Measurements from ENCODE around the gene NME3. TPM values are rescaled to one million over a fixed set of nuclear protein-coding genes. Genes with fewer than 3 reads are reported as not detected.

Gene NME3
- total and polyA plus RNA-seq, 8 donors: 18.7 to 420 (median 118) TPM

DNA sequence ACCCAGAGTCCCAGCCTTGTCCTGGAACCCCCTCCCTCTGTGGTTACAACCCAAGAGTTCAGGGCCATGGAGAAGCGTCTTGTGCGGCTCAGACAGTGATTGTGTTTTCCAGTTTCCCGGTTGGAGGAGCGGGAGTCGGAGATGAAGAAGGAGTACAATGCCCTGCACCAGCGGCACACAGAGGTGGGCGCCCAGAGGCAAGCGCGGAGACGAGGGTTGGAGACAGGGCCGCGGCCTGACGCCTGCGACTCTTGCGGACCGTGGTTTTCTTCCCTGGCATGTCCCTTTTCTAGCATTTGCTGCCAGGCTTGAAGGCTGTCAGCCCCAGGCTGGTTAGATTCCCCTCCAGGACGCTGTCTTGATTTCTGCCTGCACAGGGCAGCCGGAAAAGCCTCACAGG, 42.3 kb downstream of the NME3 start:
- no peak for TF ChIP-seq POLR2AphosphoS5 (IDR thresholded peaks at IDR 0.05)
- TF ChIP-seq POLR2A (IDR thresholded peaks at IDR 0.05): no peak
- TF ChIP-seq EP300 (IDR thresholded peaks at IDR 0.05): no peak
- TF ChIP-seq CTCF (IDR thresholded peaks at IDR 0.05): no peak
- H3K36me3 ChIP-seq: peaks cover 57 to 100% (median 98%) of the 10 kb centered on the region in 4 donors

GRCh38 chr16:1727651-1728624, 43.4 kb downstream of the NME3 start:
- Histone ChIP-seq H3K4me3 (no peak overlapping the region), H3K4me1 (peaks cover 7 to 14% (median 10%) of the 10 kb centered on the region in 4 donors), H3K36me3 (peaks cover 46 to 89% (median 88%) of the 10 kb centered on the region in 4 donors), H3K27ac (no peak overlapping the region), H3K9me3 (no peaks in the 10 kb centered on the region), H3K27me3 (no peaks in the 10 kb centered on the region)
- DNase-seq: no peak
- 80 to 94% (median 91%) methylated on average over 11 to 37 of the region's 37 CpGs for WGBS, 5 donors
- intact Hi-C loops (cut with DNase I; ENCODE audit: low total_unique reads): no loop called here
- TF ChIP-seq EP300 (IDR thresholded peaks at IDR 0.05) (no peak), POLR2AphosphoS5 (IDR thresholded peaks at IDR 0.05) (no peak), CTCF (IDR thresholded peaks at IDR 0.05) (no peak), POLR2A (IDR thresholded peaks at IDR 0.05) (no peak)

More for the DNA sequence above, 42.3 kb downstream of the NME3 start:
- Histone ChIP-seq H3K27me3 (no peaks in the 10 kb centered on the region), H3K9me3 (no peaks in the 10 kb centered on the region), H3K4me1 (peaks cover 0 to 3% (median under 1%) of the 10 kb centered on the region in 4 donors), H3K4me3 (no peak overlapping the region), H3K27ac (no peak overlapping the region)
- 93 to 99% (median 97%) methylated on average over 18 of the region's 18 CpGs for WGBS, 5 donors
- intact Hi-C loops (cut with DNase I; ENCODE audit: low total_unique reads): no loop called here
- no peak for DNase-seq

DNA sequence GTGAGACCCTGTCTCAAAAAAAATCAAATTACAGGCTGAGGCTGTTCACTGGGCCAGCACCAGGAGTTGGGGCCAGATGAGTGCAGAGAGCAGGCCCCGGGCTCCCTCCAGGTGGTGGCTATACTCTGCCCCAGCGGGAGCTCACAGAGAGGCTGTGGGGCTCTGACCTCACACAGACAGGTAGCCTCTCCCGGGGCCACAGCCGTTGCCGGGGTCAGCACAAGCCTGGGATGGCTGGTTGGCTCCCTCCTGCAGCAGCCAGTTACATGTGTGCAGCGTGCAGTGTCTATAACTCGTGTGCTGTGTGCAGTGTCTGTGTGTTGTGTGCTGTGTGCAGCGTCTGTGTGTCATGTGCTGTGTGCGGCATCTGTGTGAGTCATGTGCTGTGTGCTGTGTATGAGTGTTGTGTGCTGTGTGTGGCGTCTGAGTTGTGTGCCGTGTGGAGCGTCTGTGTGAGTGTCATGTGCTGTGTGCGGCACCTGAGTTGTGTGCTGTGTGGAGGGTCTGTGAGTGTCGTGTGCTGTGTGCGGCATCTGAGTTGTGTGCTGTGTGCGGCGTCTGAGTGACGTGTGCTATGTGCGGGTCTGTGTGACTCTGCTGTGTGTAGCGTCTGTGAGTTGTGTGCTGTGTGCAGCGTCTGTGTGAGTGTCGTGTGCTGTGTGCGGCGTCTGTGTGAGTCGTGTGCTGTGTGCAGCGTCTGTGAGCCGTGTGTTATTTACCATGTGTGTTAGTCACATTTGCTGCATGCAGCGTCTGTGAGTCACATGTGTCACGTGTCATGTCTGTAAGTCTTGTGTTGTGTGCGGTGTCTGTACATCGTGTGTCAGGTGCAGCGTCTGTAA, 44.5 kb downstream of the NME3 start:
- Histone ChIP-seq H3K9me3 (no peaks in the 10 kb centered on the region), H3K27me3 (no peaks in the 10 kb centered on the region), H3K27ac (no peak overlapping the region), H3K36me3 (peaks cover 36 to 78% (median 77%) of the 10 kb centered on the region in 4 donors), H3K4me3 (no peak overlapping the region), H3K4me1 (peaks cover 18 to 24% (median 21%) of the 10 kb centered on the region in 4 donors)
- no peak for DNase-seq
- WGBS, 5 donors: 94 to 96% (median 95%) methylated on average over 29 to 32 of the region's 32 CpGs
- intact Hi-C loops (cut with DNase I; ENCODE audit: low total_unique reads): no loop called here
- TF ChIP-seq POLR2A (IDR thresholded peaks at IDR 0.05): no peak

- no peak overlapping the region for H3K4me3 ChIP-seq
- H3K27me3 ChIP-seq: no peaks in the 10 kb centered on the region
- intact Hi-C loops (cut with DNase I; ENCODE audit: low total_unique reads): no loop called here
- peaks cover 27 to 48% (median 35%) of the 10 kb centered on the region in 4 donors for H3K4me1 ChIP-seq
- no peaks in the 10 kb centered on the region for H3K9me3 ChIP-seq
- WGBS, 5 donors: 90 to 97% (median 93%) methylated on average over 12 of the region's 12 CpGs
- peaks cover 31 to 54% (median 53%) of the 10 kb centered on the region in 4 donors for H3K36me3 ChIP-seq
- no peak overlapping the region for H3K27ac ChIP-seq
- no peak for TF ChIP-seq POLR2A (IDR thresholded peaks at IDR 0.05)
- DNase-seq: no peak
Measured at GRCh38 chr16:1724491-1724890, 46.9 kb downstream of the NME3 start.
